Left ventricle myocardium superior (tissue), 1 donor: Measurements from ENCODE around the gene KRT79. TPM values are rescaled to one million over a fixed set of nuclear protein-coding genes. Genes with fewer than 3 reads are reported as not detected.

Experiments used
- ATAC-seq: fragments of 200-7000 bp; cut with Tn5 transposase; one replicate; pipeline ENCODE4 v1.9.1; 2020; ENCODE audit warnings: mild to moderate bottlenecking, moderate library complexity
- DNase-seq: peaks from one replicate; pipeline ENCODE4 v3.0.0-alpha.2; 2020
- intact Hi-C: fragments of 100-400 bp; cut with micrococcal nuclease; formaldehyde crosslinking; loops from one replicate; pipeline ENCODE4 v1.11.0; 2022
- total RNA-seq: library from RNA; stranded (reverse); fragmentation: NEBNext Ultra II Directional; extraction: Animal tissue kit (Norgen Biotek cat#: 25700); gene quantifications from one replicate; pipeline ENCODE4 v1.2.1, GENCODE V29; 2021
- donor health status: DM: no; HTN: yes; CAD: no; lungs with severe emphysema.

Gene KRT79
- total RNA-seq, 1 donor from 2014 or later: not detected

- intact Hi-C loops: no loop called here
- ATAC-seq: no peak
- DNase-seq: no peak
Measured at GRCh38 chr12:52837781-52838608, 3.9 kb upstream of the KRT79 start.

- ATAC-seq: no peak
- intact Hi-C loops: no loop called here
Measured at GRCh38 chr12:52837413-52837741, 3.3 kb upstream of the KRT79 start.

GRCh38 chr12:52836491-52837412, 2.6 kb upstream of the KRT79 start:
- intact Hi-C loops: no loop called here
- no peak for ATAC-seq
- DNase-seq: no peak

More at GRCh38 chr12:52837413-52837741, 3.3 kb upstream of the KRT79 start:
- DNase-seq: no peak

- intact Hi-C loops: no loop called here
- ATAC-seq (no peak), DNase-seq (no peak)
Measured at GRCh38 chr12:52836042-52836466, 1.9 kb upstream of the KRT79 start.

- ATAC-seq: no peak
- intact Hi-C loops: no loop called here
Measured at GRCh38 chr12:52835271-52836041, 1.3 kb upstream of the KRT79 start.

GRCh38 chr12:52834727-52835001, 553 bp upstream of the KRT79 start:
- intact Hi-C loops: no loop called here
- DNase-seq (no peak), ATAC-seq (no peak)

More at GRCh38 chr12:52835271-52836041, 1.3 kb upstream of the KRT79 start:
- DNase-seq: no peak

- intact Hi-C loops: no loop called here
- no peak for ATAC-seq
- DNase-seq: no peak
Measured at GRCh38 chr12:52832985-52833905, 866 bp downstream of the KRT79 start.

- ATAC-seq (no peak), DNase-seq (no peak)
- intact Hi-C loops: no loop called here
Measured at GRCh38 chr12:52832451-52832850, 1.7 kb downstream of the KRT79 start.

GRCh38 chr12:52831251-52831650, 2.9 kb downstream of the KRT79 start:
- no peak for DNase-seq
- intact Hi-C loops: no loop called here
- no peak for ATAC-seq

- intact Hi-C loops: no loop called here
- DNase-seq (no peak), ATAC-seq (no peak)
Measured at GRCh38 chr12:52829986-52830770, 3.9 kb downstream of the KRT79 start.

- intact Hi-C loops: no loop called here
- ATAC-seq (no peak), DNase-seq (no peak)
Measured at GRCh38 chr12:52828591-52829021, 5.5 kb downstream of the KRT79 start.

- ATAC-seq (no peak), DNase-seq (no peak)
- intact Hi-C loops: no loop called here
Measured at GRCh38 chr12:52828156-52828555, 6.0 kb downstream of the KRT79 start.

- DNase-seq (no peak), ATAC-seq (no peak)
- intact Hi-C loops: no loop called here
Measured at GRCh38 chr12:52827499-52828090, 6.5 kb downstream of the KRT79 start.

- no peak for ATAC-seq
- intact Hi-C loops: no loop called here
- no peak for DNase-seq
Measured at GRCh38 chr12:52826611-52827498, 7.3 kb downstream of the KRT79 start.

GRCh38 chr12:52825961-52826360, 8.2 kb downstream of the KRT79 start:
- DNase-seq: no peak
- ATAC-seq: no peak
- intact Hi-C loops: no loop called here

GRCh38 chr12:52824741-52825410, 9.2 kb downstream of the KRT79 start:
- DNase-seq: no peak
- intact Hi-C loops: no loop called here
- no peak for ATAC-seq
